Activated CD8-positive, alpha-beta memory T cell treated with anti-CD3 and anti-CD28 coated beads for 24 hours (primary cell): ENCODE data around the gene KIF3A.
A peak's percentile ranks its signal among the peaks of the same experiment; 100 is the strongest.
"Not testable (repeated sequence)": the region's sequence is repeated elsewhere in the genome, so short reads cannot be mapped to it uniquely, and the experiment has no call there.

Experiments used
- DNase-seq: peaks from one replicate; pipeline ENCODE4 v3.0.0-alpha.2; 2020

KIF3A gene

DNA sequence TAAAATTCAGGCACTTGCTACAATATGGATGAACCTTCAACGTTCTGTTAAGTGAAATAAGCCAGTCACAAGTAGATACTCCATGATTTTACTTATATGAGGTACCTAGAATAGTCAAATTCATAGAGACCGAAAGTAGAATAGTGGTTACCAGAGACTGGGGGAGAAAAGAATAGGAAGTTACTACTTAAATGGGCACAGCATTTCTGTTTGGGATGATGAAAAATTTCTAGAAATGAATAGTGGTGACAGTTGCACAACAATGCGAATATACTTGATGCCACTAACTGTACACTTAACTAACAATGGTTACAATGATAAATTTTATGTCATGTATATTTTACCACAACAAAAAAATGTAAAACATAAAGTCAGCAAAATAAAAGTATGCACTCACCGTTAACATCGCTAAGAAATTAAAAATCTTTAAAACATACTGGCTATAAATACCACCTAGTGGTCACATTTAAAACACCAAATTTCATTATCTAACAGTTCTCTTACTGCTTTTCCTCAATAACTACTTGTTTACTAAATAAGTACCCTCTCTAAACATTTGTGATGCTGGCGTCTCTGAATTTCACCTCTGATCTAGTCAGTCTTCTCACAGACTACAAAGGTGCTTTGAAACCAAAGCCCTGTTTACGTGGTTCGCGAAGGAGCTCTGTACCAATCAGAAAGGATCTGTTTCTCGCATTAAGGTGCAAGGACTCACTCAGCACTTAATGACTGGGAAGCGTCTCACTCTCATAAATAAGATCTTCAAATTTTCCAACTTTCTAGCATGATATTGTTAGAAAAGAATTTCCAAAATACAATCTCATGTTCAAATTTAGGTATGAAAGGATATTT is 22.7 kb downstream of the KIF3A start:
- DNase-seq: no peak

DNA sequence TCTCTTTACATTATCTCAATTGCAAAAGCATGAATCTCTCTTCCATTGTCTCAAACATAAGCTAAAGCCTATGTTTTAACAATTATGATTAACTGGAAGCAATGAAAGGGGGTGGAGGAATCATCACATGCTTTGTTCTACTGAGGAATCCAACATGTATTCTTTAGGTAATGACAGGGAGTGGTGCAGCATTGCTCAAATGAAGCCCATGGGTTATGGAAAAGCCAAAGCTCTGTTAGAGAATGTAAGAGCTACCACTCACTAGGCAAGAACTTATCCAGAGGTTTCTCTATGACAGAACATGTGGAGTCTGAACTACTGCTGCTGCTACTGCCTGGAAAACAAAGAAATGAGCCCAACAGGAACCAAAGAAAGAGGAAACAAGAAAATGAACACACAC is 28.7 kb downstream of the KIF3A start:
- no peak for DNase-seq

DNA sequence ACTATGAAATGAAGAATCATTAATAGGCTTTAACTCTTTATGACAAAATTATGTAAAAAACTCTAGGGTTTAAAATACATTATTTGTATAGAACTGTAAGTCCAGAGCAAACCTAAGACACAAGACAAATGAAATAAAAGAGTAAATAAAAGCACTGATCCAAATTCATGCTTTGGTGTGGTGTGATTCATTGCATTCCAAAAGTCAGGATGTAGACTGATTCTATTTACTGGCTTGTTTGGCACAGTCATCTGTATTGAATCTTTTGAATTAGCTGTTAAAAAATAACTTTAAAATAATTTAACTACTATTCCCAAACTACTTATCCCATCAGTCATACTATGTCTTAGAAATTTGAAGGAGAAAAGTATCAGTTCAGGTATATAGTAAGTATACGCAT is 32.5 kb downstream of the KIF3A start:
- no peak for DNase-seq

DNA sequence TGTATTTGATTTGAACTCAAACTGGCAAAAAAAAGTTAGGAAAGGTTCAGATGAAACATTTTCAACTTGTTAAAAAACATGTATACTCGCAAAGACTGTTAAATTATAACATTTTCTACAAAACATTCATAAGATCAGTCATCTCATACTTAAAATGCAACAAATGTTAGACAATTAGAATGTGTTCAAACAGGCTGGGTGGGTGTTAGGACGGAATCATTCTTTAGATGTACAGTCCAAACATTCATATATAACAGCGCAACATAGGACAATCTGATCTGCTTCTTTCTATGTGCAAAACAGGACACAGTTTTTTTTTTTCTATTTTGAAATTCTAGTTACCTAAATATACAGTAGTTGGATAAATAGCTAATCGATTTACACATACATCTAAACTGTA is 41.4 kb downstream of the KIF3A start:
- no peak for DNase-seq

DNA sequence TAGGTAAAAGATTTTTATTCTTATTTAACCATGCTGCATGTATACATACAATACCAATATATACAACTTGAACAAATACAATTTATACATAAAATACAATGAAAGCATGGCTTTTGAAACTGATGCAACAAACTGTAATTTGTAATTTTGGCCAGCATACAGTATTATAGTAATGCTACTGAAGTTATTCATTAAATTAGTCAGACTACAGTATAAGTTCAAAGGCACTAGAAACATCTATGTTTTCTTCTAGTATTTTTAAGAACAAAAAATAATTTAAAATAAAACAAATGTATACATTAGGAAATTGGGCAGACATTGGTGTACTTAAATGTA is 44.7 kb downstream of the KIF3A start:
- DNase-seq: no peak

DNA sequence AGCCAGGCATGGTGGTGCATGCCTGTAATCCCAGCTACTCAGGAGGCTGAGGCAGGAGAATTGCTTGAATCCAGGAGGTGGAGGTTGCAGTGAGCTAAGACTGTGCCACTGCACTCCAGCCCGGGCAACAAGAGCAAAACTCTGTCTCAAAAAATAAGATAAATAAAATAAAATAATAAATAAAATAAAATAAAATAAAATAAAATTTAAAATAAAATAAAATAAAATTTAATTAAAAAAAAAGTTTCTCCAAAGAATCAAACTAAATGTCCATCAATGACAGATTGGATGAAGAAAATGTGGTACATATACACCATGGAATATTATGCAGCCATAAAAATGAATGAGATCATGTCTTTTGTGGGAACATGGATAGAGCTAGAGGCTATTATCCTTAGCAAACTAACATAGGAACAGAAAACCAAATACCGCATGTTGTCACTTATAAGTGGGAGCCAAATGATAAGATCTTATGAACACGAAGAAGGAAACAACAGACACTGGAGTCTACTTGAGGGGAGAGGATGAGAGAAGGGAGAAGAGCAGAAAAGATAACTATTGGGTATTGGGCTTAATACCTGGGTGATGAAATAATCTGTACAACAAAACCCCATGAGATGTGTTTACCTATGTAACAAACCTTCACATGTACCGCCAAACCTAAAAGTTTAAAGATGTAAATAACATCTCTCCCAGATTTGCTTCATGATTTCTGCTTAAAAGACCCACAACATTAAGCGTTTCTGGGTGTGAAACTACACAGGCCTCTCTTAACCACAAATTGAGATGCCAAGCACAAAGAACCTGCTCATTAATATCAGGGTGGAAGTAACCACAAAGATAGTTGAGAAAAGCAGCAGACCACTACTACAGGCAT is 45.4 kb downstream of the KIF3A start:
- DNase-seq: not testable (repeated sequence)

DNA sequence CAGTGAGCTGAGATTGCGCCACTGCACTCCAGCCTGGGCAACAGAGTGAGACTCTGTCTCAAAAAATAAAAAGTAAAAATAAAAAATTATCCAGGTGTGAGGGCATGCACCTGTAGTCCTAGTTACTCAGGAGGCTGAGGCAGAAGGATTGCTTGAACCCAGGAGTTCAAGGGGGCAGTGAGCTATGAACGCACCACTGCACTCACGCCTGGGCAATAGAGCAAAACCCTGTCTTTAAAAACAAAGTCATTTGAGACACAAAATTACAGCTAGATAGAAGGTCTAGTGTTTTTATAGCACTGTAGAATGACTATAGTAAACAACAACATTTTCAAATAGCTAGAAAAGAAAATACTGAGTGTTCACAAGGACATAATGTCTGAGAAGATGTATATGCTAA is 47.2 kb downstream of the KIF3A start:
- no peak for DNase-seq

DNA sequence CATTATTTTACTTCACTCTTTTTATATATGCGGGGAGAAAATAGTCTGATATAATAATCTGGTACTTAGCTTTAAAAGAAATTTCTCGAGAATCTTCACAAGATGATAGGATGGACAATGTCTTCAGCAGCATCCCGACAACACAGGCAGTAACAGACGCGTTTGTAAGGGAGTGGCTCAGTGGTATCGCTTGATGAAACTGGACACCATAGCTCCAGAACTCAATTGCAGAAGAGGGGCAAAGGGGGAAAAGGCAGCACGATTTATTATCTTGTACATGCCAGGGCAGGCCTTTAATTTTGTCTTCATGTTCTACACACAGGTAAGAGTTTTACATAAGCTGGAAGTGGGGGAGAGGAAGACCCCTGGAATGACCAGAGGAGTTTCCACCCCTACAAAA is 47.8 kb downstream of the KIF3A start:
- DNase-seq: no peak

DNA sequence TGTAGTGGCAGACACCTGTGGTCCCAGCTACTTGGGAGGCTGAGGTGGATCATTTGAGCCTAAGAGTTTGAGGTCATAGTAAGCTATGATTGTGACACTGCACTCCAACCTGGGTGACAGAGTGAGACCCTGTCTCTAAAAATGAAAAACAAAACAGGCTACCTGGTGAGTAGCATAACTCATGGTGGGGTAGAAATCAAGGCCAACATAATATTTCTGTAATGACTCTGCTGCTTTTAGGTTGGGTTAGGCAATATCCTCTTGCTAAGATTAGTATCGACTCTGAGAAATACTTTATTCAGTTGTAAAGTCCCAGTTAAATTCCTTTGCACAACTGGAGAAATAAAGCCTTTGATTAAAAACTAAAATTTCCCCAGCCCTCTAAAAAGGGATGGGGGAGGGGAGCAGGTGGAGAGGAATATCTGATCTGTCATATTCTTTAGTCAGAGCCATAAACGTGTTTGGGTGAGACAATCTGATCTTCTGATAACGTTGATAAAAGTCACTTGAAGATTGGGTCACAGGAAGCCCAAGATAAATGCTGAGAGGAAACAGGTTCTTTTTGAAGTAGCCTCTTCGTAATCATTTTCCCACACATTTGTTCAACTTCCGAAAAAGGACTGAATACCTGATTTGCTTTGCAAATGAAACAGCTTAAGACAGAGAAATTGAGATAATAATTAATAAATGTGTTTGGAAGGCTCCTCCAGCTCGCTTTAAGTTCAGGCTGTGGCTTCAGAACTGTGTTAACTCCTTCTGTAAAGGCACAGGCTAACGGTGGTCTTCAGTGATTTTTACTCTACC is 48.6 kb downstream of the KIF3A start:
- DNase-seq: no peak

DNA sequence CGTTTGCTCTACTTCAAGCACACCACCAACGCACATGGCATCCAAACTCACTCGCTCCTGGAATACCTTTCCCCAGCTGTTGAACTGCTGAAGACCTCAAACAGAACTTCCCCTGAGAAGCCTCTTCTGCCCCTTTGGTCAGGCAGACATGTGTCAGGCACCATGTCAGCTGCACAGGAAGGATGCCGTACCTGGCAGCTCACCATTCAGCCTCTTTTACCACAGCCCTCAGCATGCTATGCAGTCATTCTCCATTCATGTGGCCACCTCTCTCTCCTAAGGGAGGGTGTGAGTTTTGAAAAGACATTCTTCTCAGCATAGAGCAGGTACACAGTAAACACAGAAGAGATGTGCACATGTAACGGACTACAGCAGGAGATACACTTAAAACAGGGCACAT is 49.4 kb downstream of the KIF3A start:
- DNase-seq: peak; percentile 61

DNA sequence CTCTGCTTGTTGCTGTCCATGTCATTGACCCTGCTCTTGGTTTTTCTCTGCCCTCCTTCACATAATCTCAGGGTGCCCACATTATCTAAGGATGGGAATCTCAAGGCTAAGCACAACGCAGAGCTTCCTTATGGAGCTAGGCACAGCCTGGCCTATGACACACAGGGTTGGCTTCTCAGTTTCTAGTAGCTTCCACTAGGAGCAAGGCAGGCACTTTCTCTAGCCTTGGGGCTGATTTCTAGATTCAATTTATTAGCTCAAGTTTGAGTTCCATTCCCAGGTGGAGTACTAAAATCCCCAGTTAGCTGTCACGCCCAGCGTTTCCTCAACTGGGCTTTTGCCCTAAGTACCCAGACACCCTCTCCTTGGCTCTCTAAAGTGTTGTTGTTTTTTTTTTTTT is 51.2 kb downstream of the KIF3A start:
- DNase-seq: no peak

DNA sequence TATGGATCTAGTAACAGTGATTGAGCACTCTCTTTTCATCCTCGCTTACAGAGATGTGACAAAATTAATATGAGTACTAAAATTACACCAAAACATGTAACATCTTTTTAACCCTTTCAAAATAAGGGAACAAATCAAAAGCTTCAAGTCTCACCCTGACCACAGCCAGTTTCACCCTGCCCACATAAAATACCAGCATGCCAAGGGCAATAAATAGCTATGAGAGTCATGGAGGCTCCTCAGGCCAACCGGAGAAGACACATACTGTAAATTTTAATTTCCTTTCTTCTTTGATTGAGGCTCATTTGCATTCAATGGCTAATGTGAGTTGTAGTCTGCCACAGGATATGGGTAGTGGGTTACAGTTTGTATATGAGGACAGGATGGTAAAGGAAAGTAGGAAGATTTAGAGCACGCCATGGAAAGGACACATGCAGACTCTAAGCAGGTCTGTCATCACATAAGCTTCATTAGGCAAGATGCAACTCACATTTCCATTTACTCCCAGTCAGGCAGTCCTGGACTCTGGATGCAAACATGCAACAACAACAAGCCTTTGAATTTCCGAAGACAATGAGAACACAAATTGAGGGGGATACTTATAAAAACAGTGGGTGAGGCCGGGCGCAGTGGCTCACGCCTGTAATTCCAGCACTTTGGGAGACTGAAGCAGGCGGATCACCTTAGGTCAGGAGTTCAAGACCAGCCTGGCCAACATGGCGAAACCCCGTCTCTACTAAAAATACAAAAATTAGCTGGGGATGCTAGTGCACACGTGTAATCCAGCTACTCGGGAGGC is 52.2 kb downstream of the KIF3A start:
- DNase-seq: peak; percentile 47

DNA sequence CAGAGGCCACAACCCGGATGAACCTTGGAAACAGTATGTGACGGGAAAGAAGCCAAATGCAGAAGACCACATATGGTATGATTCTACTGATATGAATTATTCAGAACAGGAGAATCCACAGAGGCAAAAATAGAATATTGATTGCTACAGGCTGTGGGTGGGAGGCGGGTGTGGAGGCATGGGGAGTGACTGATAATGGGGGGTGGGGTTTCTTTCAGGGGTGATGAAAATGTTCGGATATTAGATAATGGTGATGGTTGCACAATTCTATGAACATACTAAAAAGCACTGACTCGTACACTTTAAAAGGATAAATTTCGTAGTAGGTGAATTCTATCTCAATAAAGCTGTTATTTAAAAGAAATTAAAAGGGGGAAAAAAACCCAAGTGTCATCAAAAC is 52.9 kb downstream of the KIF3A start:
- no peak for DNase-seq

DNA sequence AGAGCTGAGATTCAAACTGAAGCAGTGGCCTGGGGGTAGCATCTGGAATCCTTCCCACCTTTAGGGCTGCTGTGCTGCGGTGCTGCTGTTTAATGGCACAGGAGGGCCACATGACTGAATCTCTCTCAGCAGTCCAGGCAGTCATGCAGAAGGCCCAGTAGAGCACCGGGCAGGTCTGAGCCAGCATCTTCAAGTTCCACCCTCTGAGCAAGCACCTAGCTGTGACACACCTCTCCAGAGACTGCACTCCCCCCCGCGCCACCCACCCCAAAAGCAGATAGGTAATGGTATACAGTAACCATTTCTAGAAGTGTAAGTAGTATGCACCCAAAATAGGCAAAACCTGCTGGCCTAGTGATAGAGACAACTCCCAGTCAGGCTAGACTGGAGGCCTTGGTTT is 55.4 kb downstream of the KIF3A start:
- DNase-seq: no peak

DNA sequence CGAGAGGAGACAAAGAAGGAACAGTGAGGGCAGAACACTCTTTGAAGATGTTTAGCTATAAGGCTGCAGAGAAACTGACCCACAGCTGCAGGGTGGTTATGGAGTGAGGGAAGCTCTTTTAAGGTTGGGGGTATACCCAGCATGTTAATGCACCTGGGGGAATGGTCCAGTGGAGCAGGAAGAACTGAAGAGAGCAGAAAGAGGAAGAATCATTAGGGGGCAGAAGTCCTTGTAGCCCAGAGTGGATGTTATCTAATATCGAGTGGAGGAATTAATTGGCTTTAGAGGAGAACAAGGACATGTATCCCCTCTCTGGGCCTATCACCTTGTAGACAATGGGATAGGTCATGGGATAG is 55.9 kb downstream of the KIF3A start:
- no peak for DNase-seq

DNA sequence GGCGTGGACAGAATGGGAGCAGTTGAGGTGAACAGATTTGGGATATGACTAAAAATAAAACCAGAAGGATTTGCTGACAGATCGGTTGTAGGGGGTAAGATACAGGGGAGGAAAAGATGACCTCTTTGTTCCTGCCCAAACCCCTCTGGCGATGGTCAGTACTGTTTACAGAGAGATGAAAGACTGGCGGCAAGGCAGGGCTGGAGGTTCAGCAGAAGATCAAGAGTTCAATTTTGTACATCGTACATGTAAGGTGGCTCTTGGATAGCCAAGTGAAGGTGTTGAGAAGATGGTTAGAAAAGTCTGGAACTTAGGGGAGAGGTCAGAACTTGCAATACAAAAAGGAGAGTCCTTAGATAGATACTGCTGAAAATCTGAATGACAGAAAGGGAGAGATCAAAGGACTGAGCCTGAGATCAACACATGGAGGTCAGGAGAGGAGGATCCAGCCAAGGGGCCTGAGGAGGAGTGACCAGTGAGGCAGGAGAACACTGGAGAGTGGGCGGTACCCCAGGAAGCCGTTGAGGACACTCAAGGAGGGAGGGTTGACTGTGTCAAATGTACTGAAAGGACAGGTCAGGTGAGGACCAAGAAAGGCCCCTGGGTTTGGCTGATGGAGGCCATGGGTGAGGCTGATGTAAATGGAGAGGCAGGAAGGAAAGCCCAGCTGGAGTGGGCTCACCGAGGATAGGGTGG is 56.4 kb downstream of the KIF3A start:
- DNase-seq: peak; percentile 37

DNA sequence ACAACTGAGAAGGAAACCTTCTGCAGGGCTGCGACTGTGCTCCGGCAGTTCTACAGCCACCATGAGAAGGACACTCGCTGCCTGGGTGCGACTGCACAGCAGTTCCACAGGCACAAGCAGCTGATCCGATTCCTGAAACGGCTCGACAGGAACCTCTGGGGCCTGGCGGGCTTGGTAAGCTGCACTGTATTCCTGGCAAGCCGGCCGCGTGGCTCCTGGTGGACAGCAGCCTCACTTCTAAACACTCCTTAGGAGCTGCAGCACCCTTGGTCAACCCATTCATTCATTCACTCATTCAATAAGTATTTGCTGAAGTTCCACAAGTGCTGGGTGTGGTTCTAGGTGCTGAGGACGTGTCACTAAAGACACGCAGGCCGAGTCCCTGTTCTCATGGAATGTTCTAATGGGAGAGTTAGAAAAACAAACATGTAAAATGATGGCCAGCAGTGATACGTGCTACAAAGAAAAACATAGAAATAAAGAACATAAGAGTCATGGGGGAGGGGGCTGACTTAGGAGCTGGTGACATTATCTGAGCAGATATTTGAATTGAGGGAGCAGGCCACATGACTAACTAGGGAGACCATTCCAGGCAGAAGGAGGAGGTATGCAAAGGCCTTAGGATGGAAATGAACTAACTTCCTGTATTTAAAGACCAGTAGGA is 57.5 kb downstream of the KIF3A start:
- peak; percentile 35 for DNase-seq

DNA sequence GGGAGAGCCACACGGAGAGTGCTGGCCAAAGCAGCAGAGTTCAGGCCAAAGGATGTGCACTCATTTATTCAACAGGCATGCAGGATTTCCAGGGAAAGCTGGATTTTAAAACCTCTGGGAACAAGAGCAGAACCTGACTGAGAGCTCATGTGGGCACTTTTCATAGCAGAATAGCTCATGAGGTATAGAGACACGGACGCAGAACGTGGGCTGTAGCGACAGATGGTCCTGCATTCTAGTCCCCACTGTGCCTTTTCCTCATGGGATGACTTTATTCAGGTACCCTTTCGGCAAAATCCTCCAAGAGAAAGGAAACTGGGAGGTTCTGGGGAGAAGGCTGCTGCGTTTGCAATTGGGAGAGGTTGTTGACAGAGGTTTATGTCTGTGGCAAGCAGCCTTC is 58.2 kb downstream of the KIF3A start:
- no peak for DNase-seq

DNA sequence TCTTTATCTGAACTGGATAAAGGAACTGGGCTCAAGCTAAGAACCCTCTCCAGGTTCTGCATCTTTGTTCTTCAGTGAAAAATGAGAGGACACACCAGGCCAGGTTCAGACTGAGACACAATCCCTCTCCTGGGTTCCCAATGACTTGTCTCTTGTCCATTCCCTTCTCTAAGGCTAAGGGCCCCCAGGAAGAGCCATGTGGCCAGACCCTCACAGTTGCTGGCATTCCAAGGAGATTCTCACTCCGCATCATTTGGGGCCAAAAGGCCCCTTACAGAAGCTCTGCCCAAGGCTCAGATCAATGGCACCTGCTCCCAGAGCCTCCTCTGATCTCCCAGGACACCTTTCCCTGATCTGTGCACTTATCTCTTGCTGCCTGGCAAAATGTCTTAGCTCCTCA is 58.6 kb downstream of the KIF3A start:
- peak; percentile 42 for DNase-seq

DNA sequence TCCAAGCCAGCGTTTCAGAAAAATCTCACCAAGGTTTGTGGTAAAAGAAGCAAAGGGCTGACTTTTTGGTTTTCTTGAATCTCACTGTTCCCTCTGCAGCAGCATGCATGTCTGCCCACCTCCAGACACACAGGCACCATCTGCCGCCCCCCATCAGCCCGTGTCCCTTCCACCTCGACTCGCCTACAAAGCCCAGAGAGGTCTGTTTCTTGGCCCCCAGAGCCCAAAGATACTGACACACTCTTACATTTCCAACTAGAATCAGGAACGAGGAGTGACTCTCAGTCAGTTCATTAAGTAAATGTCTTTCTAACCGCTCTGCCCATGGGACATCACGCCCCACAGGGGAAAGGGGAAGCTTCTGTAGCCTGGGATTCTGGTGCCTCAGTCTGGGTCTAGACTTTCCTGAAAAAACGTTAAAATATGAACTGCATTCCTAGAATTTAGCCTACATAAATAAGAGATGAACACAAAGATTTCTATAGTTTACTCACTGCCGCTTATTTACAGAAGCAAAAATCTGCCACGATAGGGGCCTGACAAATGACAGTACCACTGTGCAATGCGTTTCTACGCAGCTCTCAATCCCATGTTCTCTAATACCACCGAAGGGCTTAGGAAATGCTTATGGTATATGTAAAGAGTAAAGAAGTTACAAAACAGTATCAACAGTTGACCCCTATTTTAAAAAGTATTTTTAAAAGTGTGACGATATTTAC is 59.5 kb downstream of the KIF3A start:
- DNase-seq: no peak

DNA sequence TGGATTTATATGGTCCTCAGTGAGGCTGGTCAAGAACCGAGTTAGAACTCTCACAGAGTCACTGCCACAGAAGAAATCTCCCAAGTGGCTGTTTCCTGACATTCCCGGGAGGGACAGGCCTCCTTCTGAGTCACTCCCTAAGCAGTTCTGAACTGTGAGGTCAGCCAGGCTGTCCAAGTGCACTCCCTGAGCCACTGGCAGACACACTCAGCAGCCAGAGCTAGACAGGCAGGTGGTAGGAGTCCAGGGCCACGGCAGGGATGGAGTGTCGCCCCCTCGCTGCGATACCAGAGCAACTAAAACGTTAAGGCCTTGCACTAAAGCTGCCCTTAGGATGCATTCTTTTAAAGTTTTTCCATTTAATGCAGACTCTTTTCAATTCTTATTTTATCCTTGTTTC is 60.2 kb downstream of the KIF3A start:
- DNase-seq: peak; percentile 35
